H9 (cell line): ENCODE results near the gene RPP38. TPM values are rescaled to one million over a fixed set of nuclear protein-coding genes. Genes with fewer than 3 reads are reported as not detected.

Source experiments
- DNase-seq: peaks from one replicate; pipeline ENCODE4 v3.0.0-alpha.2; 2017
- H2AFZ ChIP-seq: one replicate; pipeline ENCODE4 v1.6.1; 2013; ENCODE audit warnings: mild to moderate bottlenecking, low read length, control low read depth, moderate library complexity
- H2AK5ac ChIP-seq: 2 replicates; pipeline ENCODE4 v1.6.1; 2013; ENCODE audit warnings: low read length, control low read depth, mixed read lengths; ENCODE audit not compliant: insufficient read length
- H2BK120ac ChIP-seq: one replicate; pipeline ENCODE4 v1.6.1; 2013; ENCODE audit warnings: low read depth, mild to moderate bottlenecking, low read length, control low read depth, inconsistent platforms; ENCODE audit not compliant: poor library complexity, severe bottlenecking
- H2BK12ac ChIP-seq: 2 replicates; pipeline ENCODE4 v1.6.1; 2013; ENCODE audit warnings: low read length, control low read depth, mixed read lengths, low read depth; ENCODE audit not compliant: insufficient read length
- H2BK15ac ChIP-seq: 2 replicates; pipeline ENCODE4 v1.6.1; 2013; ENCODE audit warnings: low read depth, low read length, control low read depth
- H2BK20ac ChIP-seq: one replicate; pipeline ENCODE4 v1.6.1; 2013; ENCODE audit warnings: low read depth, mild to moderate bottlenecking, low read length, control low read depth, inconsistent platforms; ENCODE audit not compliant: poor library complexity, severe bottlenecking
- H2BK5ac ChIP-seq: 2 replicates; pipeline ENCODE4 v1.6.1; 2013; ENCODE audit warnings: low read length, control low read depth, mixed read lengths; ENCODE audit not compliant: insufficient read length
- H3K14ac ChIP-seq: 2 replicates; pipeline ENCODE4 v1.6.1; 2013; ENCODE audit warnings: low read length, control low read depth; ENCODE audit not compliant: insufficient read depth
- H3K18ac ChIP-seq: 2 replicates; pipeline ENCODE4 v1.6.1; 2013; ENCODE audit warnings: low read depth, mild to moderate bottlenecking, mixed read lengths, low read length, control low read depth; ENCODE audit not compliant: insufficient read length
- H3K23ac ChIP-seq: 2 replicates; pipeline ENCODE4 v1.6.1; 2013; ENCODE audit warnings: low read length, control low read depth, mixed read lengths, low read depth; ENCODE audit not compliant: insufficient read length
- H3K23me2 ChIP-seq: 2 replicates; pipeline ENCODE4 v1.6.1; 2013; ENCODE audit warnings: low read depth, mild to moderate bottlenecking, mixed read lengths, low read length, control low read depth; ENCODE audit not compliant: insufficient read length, poor library complexity, severe bottlenecking
- H3K27ac ChIP-seq: 2 replicates; pipeline ENCODE4 v1.5.1; 2013; ENCODE audit warnings: low read length, control low read depth, mixed read lengths, low read depth; ENCODE audit not compliant: insufficient read length
- H3K27me3 ChIP-seq: 2 replicates; pipeline ENCODE4 v1.6.1; 2013; ENCODE audit warnings: low read length, control low read depth, inconsistent platforms; ENCODE audit not compliant: insufficient read depth
- H3K4ac ChIP-seq: 2 replicates; pipeline ENCODE4 v1.6.1; 2013; ENCODE audit warnings: low read depth, mild to moderate bottlenecking, control low read depth, inconsistent platforms, low read length, moderate library complexity
- H3K4me1 ChIP-seq: 2 replicates; pipeline ENCODE4 v1.6.1; 2013; ENCODE audit warnings: low read length, control low read depth, inconsistent platforms; ENCODE audit not compliant: insufficient read depth
- H3K4me2 ChIP-seq: 2 replicates; pipeline ENCODE4 v1.6.1; 2013; ENCODE audit warnings: low read length, control low read depth, mixed read lengths; ENCODE audit not compliant: insufficient read length, insufficient read depth
- H3K56ac ChIP-seq: 2 replicates; pipeline ENCODE4 v1.6.1; 2013; ENCODE audit warnings: low read depth, mild to moderate bottlenecking, mixed read lengths, low read length, control low read depth; ENCODE audit not compliant: insufficient read length
- H3K79me1 ChIP-seq: 2 replicates; pipeline ENCODE4 v1.6.1; 2013; ENCODE audit warnings: low read depth, mild to moderate bottlenecking, moderate library complexity, low read length, control low read depth, inconsistent platforms; ENCODE audit not compliant: insufficient read depth, poor library complexity, severe bottlenecking
- H3K79me2 ChIP-seq: 2 replicates; pipeline ENCODE4 v1.6.1; 2013; ENCODE audit warnings: low read length, control low read depth, inconsistent platforms; ENCODE audit not compliant: insufficient read depth
- H3K9ac ChIP-seq: 2 replicates; pipeline ENCODE4 v1.6.1; 2013; ENCODE audit warnings: low read length, control low read depth, mixed read lengths; ENCODE audit not compliant: insufficient read length; ENCODE audit errors: extremely low read depth
- H3K9me3 ChIP-seq: one replicate; pipeline ENCODE4 v1.6.1; 2013; ENCODE audit warnings: low read depth, low read length, inconsistent platforms; ENCODE audit not compliant: control insufficient read depth
- H3T11ph ChIP-seq: one replicate; pipeline ENCODE4 v1.6.1; 2013; ENCODE audit warnings: mild to moderate bottlenecking, low read length, control low read depth, inconsistent platforms
- H4K20me1 ChIP-seq: one replicate; pipeline ENCODE4 v1.6.1; 2013; ENCODE audit not compliant: control insufficient read depth, insufficient read length, insufficient read depth
- H4K5ac ChIP-seq: 2 replicates; pipeline ENCODE4 v1.6.1; 2013; ENCODE audit warnings: low read depth, mild to moderate bottlenecking, mixed read lengths, low read length, control low read depth; ENCODE audit not compliant: insufficient read length
- H4K8ac ChIP-seq: replicated peaks from 2 replicates; pipeline ENCODE4 v1.6.1; 2013; ENCODE audit warnings: low read length, control low read depth, mixed read lengths, low read depth; ENCODE audit not compliant: insufficient read length
- H4K91ac ChIP-seq: 2 replicates; pipeline ENCODE4 v1.6.1; 2013; ENCODE audit warnings: low read depth, mild to moderate bottlenecking, moderate library complexity, mixed read lengths, low read length, control low read depth; ENCODE audit not compliant: insufficient read length
- H3K27ac Mint-ChIP-seq, 3 experiments: 2 replicates in 2 of 3; 3 replicates in 1 of 3; pipeline ENCODE4 v1.8.0; 2020 to 2021; ENCODE audit warnings: mixed read lengths in 3 of 3, mild to moderate bottlenecking in 1 of 3, moderate library complexity in 1 of 3
- H3K27me3 Mint-ChIP-seq: 2 replicates; pipeline ENCODE4 v1.8.0; 2021; ENCODE audit warnings: low read depth, mild to moderate bottlenecking, moderate library complexity, mixed read lengths
- H3K36me3 Mint-ChIP-seq, 3 experiments: 2 replicates in 2 of 3; 3 replicates in 1 of 3; pipeline ENCODE4 v1.8.0; 2020 to 2021; ENCODE audit warnings: low read depth in 3 of 3, mixed read lengths in 3 of 3; ENCODE audit not compliant: insufficient read depth in 1 of 3
- H3K4me1 Mint-ChIP-seq, 2 experiments: 2 replicates each; pipeline ENCODE4 v1.8.0; 2020; ENCODE audit warnings: mixed read lengths in 2 of 2
- H3K4me3 Mint-ChIP-seq, 2 experiments: 2 replicates in 1 of 2; 3 replicates in 1 of 2; pipeline ENCODE4 v1.8.0; 2020 to 2021; ENCODE audit warnings: mild to moderate bottlenecking in 2 of 2, mixed read lengths in 2 of 2, moderate library complexity in 1 of 2
- H3K9me3 Mint-ChIP-seq, 2 experiments: 2 replicates in 1 of 2; 3 replicates in 1 of 2; pipeline ENCODE4 v1.8.0; 2020; ENCODE audit warnings: mild to moderate bottlenecking in 2 of 2, mixed read lengths in 2 of 2, moderate library complexity in 1 of 2
- CTCF ChIP-seq: fragments of 200-600 bp; sonication (generic); conservative IDR thresholded peaks from 3 replicates; pipeline ENCODE4 v1.8.0; 2021; ENCODE audit warnings: antibody characterized with exemption, mild to moderate bottlenecking
- whole genome bisulfite sequencing: extraction: QIAGEN DNeasy Blood & Tissue Kit; methylation state at CpG from one replicate; pipeline ENCODE4 v1.1.7; 2013; ENCODE audit warnings: missing lambda C conversion rate, low lambda C conversion rate, mixed read lengths; ENCODE audit not compliant: insufficient read length; ENCODE audit errors: extremely low coverage; 5-methylcytosine and 5-hydroxymethylcytosine counted together
- total RNA-seq: library from RNA; stranded (reverse); gene quantifications from 2 replicates; pipeline ENCODE4 v1.2.1, GENCODE V29; 2021

The RPP38 gene
- total RNA-seq, 1 experiment from 2014 or later: 26.6 TPM

- Mint-ChIP-seq H3K4me3 (no peak overlapping the region; a peak in 1 of 5 replicates), H3K36me3 (no peaks in the 10 kb centered on the region; a peak in 1 of 7 replicates), H3K9me3 (no peaks in the 10 kb centered on the region; a peak in 1 of 5 replicates), H3K27me3 (no peaks in the 10 kb centered on the region), H3K4me1 (peaks cover 0 to 5% of the 10 kb centered on the region in 2 experiments; a peak in 3 of 4 replicates), H3K27ac (no peak overlapping the region)
- H3K4me1 ChIP-seq: no peaks in the 10 kb centered on the region
- H4K91ac ChIP-seq: no peak overlapping the region
- no peak overlapping the region for H3K4ac ChIP-seq
- no CpG with 5 or more reads among the region's 7 CpGs for WGBS
- H3K18ac ChIP-seq: no peak overlapping the region
- peak; percentile 34; the same call in 2 of the 3 replicates for TF ChIP-seq CTCF
- no peak overlapping the region for H4K8ac ChIP-seq
- no peak overlapping the region for H2BK15ac ChIP-seq
- no peak overlapping the region for H3K23ac ChIP-seq
- no peaks in the 10 kb centered on the region for H4K20me1 ChIP-seq
- no peaks in the 10 kb centered on the region for H3K79me1 ChIP-seq
- H3K27me3 ChIP-seq: no peaks in the 10 kb centered on the region
- no peak overlapping the region for H3K56ac ChIP-seq
- no peak overlapping the region for H4K5ac ChIP-seq
- no peak overlapping the region for H2AFZ ChIP-seq
- H2BK20ac ChIP-seq: no peak overlapping the region
- no peak overlapping the region for H3K14ac ChIP-seq
- H3K23me2 ChIP-seq: no peaks in the 10 kb centered on the region
- DNase-seq: peak; percentile 64
- no peak overlapping the region for H3T11ph ChIP-seq
- H2BK120ac ChIP-seq: no peak overlapping the region
- H3K4me2 ChIP-seq: no peak overlapping the region
- no peak overlapping the region for H3K9ac ChIP-seq
- H2AK5ac ChIP-seq: no peak overlapping the region
- no peak overlapping the region for H3K27ac ChIP-seq
- H3K9me3 ChIP-seq: no peaks in the 10 kb centered on the region
- no peak overlapping the region for H2BK12ac ChIP-seq
- no peak overlapping the region for H2BK5ac ChIP-seq
- peaks cover 3% of the 10 kb centered on the region; the same call in 1 of the 2 replicates for H3K79me2 ChIP-seq
Measured at GRCh38 chr10:15146366-15146765, 49.2 kb downstream of the RPP38 start.
